HG03060 (cell line): Measurements from ENCODE around the gene RNF186.
"Not testable (repeated sequence)": the region's sequence is repeated elsewhere in the genome, so short reads cannot be mapped to it uniquely, and the experiment has no call there.

ENCODE experiments used
- ATAC-seq: cut with Tn5 transposase; IDR thresholded peaks from one replicate; pipeline ENCODE4 v1.9.1; 2021; ENCODE audit warnings: low read depth, moderate number of reproducible peaks; ENCODE audit not compliant: unreplicated experiment

The RNF186 gene

GRCh38 chr1:19814681-19815503 lies at the start of gene RNF186:
Gene RNF186, minus strand, starts transcription at chr1:19815283. Its CDS starts 182 bp downstream, at chr1:19815101.
- ATAC-seq, result no peak

- no peak for ATAC-seq
Observed at GRCh38 chr1:19864570-19865160, 49.6 kb upstream of the RNF186 start.

- no peak for ATAC-seq
Observed at GRCh38 chr1:19862944-19863343, 47.9 kb upstream of the RNF186 start.

GRCh38 chr1:19861842-19862530 lies 46.9 kb upstream of the RNF186 start:
- ATAC-seq, result no peak

GRCh38 chr1:19861034-19861433 lies 46.0 kb upstream of the RNF186 start:
- no peak for ATAC-seq

- no peak for ATAC-seq
Observed at GRCh38 chr1:19860418-19860817, 45.3 kb upstream of the RNF186 start.

- ATAC-seq, result no peak
Observed at GRCh38 chr1:19859876-19860275, 44.8 kb upstream of the RNF186 start.

- no peak for ATAC-seq
Observed at GRCh38 chr1:19858893-19859292, 43.8 kb upstream of the RNF186 start.

GRCh38 chr1:19854866-19855265 lies 39.8 kb upstream of the RNF186 start:
- no peak for ATAC-seq

GRCh38 chr1:19852036-19852435 lies 37.0 kb upstream of the RNF186 start:
- ATAC-seq, result no peak

- no peak for ATAC-seq
Observed at GRCh38 chr1:19850214-19850613, 35.1 kb upstream of the RNF186 start.

GRCh38 chr1:19849307-19849706 lies 34.2 kb upstream of the RNF186 start:
- ATAC-seq, result not testable (repeated sequence)

GRCh38 chr1:19847334-19847733 lies 32.3 kb upstream of the RNF186 start:
- ATAC-seq, result not testable (repeated sequence)

- no peak for ATAC-seq
Observed at GRCh38 chr1:19846338-19846737, 31.3 kb upstream of the RNF186 start.

GRCh38 chr1:19845555-19845954 lies 30.5 kb upstream of the RNF186 start:
- ATAC-seq, result no peak

- no peak for ATAC-seq
Observed at GRCh38 chr1:19844731-19845495, 29.8 kb upstream of the RNF186 start.

- ATAC-seq, result no peak
Observed at GRCh38 chr1:19840228-19840627, 25.1 kb upstream of the RNF186 start.

- ATAC-seq, result no peak
Observed at GRCh38 chr1:19837866-19838265, 22.8 kb upstream of the RNF186 start.

GRCh38 chr1:19835578-19835977 lies 20.5 kb upstream of the RNF186 start:
- ATAC-seq, result no peak

GRCh38 chr1:19831441-19831840 lies 16.4 kb upstream of the RNF186 start:
- no peak for ATAC-seq

- ATAC-seq, result no peak
Observed at GRCh38 chr1:19828546-19828945, 13.5 kb upstream of the RNF186 start.
